ENCODE measurements around the gene TRPM5. TPM values are rescaled to one million over a fixed set of nuclear protein-coding genes. Genes with fewer than 3 reads are reported as not detected.

The TRPM5 gene
- total and polyA plus RNA-seq, 9 of the 15 experiments (the other 6 are each of a cell fraction or from before 2014, with no cell fraction given), result not detected

GRCh38 chr11:2480874-2481220 is 36.5 kb upstream of the TRPM5 start:
- ChIA-PET POLR2A (no interaction called here), CTCF (ENCODE audit: low intra/inter-chr PET ratio) (interaction anchor here (0.5 kb wide), 1 partner anchor 48 kb away, joined by 3 read pairs; no protein-coding TSS in a partner anchor)
- intact Hi-C loops (cut with micrococcal nuclease), result no loop called here
- Histone ChIP-seq H2AFZ (ENCODE audit: low read depth, low read length) (no peak overlapping the region), H3K4me2 (ENCODE audit: insufficient read depth, low read length) (no peak overlapping the region), H3K9me3 (replicated peaks; ENCODE audit: control insufficient read depth, insufficient read depth, low read depth, low read length) (no peaks in the 10 kb centered on the region), H3K9me1 (ENCODE audit: control insufficient read depth, insufficient read depth, low read length) (no peaks in the 10 kb centered on the region), H3K4me3 (no peak overlapping the region), H3K36me3 (ENCODE audit: control insufficient read depth, insufficient read depth, low read length) (no peaks in the 10 kb centered on the region), H3K27me3 (ENCODE audit: control insufficient read depth in 2 of 2, insufficient read depth in 2 of 2, low read length in 2 of 2) (peaks cover 4 to 31% of the 10 kb centered on the region in 2 experiments; a peak in 4 of 5 replicates), H3K9ac (ENCODE audit: insufficient read depth in 1 of 2, low read depth in 2 of 2, low read length in 2 of 2) (no peak overlapping the region), H3K4me1 (replicated peaks in 1 of 2; ENCODE audit: control insufficient read depth in 2 of 2, insufficient read depth in 2 of 2, low read length in 2 of 2) (no peaks in the 10 kb centered on the region), H3K27ac (ENCODE audit: extremely low read depth, low read depth, low read length) (no peak overlapping the region), H4K20me1 (replicated peaks; ENCODE audit: control insufficient read depth, insufficient read depth, low read length) (no peaks in the 10 kb centered on the region), H3K79me2 (ENCODE audit: control insufficient read depth, insufficient read depth, low read length) (no peaks in the 10 kb centered on the region)
- in situ Hi-C loops (cut with MboI), result no loop called here
- WGBS (ENCODE audit: insufficient coverage, low coverage, missing lambda C conversion rate), result under 1% methylated on average over 7 of the region's 7 CpGs
- FAIRE-seq (no peak), ATAC-seq (no peak), DNase-seq (ENCODE audit: extremely low read depth in 1 of 4, low spot score in 3 of 4) (no peak)
- BruUV-seq (replicated peaks), result no TSS peak
- TF ChIP-seq SMARCE1 (IDR thresholded peaks at IDR 0.05), result no peak
- TF ChIP-seq XRCC5 (IDR thresholded peaks at IDR 0.05; ENCODE audit: low read depth, low read length), result no peak
- no peak for TF ChIP-seq ARID3A (IDR thresholded peaks at IDR 0.05; ENCODE audit: borderline replicate concordance, low read depth, low read length)
- no peak for TF ChIP-seq PCBP1 (IDR thresholded peaks at IDR 0.05; ENCODE audit: low read depth, low read length, poor library complexity, severe bottlenecking)
- TF ChIP-seq CBX2 (IDR thresholded peaks at IDR 0.05; ENCODE audit: insufficient read depth, low read length, poor library complexity, severe bottlenecking), result no peak
- no peak for TF ChIP-seq JUND (IDR thresholded peaks at IDR 0.05; ENCODE audit: borderline replicate concordance, low read depth, low read length)
- TF ChIP-seq JUND (tag; IDR thresholded peaks at IDR 0.05; ENCODE audit: borderline replicate concordance, low read depth, low read length), result no peak
- TF ChIP-seq RAD21 (CRISPR knock-in tag; conservative IDR thresholded peaks at IDR 0.05 in 1 of 2, IDR thresholded peaks at IDR 0.05 in 1 of 2), result no peak
- no peak for TF ChIP-seq DACH1 (IDR thresholded peaks at IDR 0.05; ENCODE audit: partially characterized antibody)
- TF ChIP-seq CLOCK (CRISPR knock-in tag; IDR thresholded peaks at IDR 0.05; ENCODE audit: borderline replicate concordance), result no peak
- TF ChIP-seq ZBTB12 (CRISPR knock-in tag; IDR thresholded peaks at IDR 0.05), result no peak
- no peak for TF ChIP-seq SFPQ (IDR thresholded peaks at IDR 0.05; ENCODE audit: low read depth, low read length)
- TF ChIP-seq CC2D1A (IDR thresholded peaks at IDR 0.05), result no peak
- TF ChIP-seq ZNF134 (CRISPR knock-in tag; conservative IDR thresholded peaks at IDR 0.05), result no peak
- no peak for TF ChIP-seq NFYB (IDR thresholded peaks at IDR 0.05; ENCODE audit: extremely low read depth, insufficient read length)

Measured in K562 (cell line).